ENCODE data around the gene ATP2A2.

DNA sequence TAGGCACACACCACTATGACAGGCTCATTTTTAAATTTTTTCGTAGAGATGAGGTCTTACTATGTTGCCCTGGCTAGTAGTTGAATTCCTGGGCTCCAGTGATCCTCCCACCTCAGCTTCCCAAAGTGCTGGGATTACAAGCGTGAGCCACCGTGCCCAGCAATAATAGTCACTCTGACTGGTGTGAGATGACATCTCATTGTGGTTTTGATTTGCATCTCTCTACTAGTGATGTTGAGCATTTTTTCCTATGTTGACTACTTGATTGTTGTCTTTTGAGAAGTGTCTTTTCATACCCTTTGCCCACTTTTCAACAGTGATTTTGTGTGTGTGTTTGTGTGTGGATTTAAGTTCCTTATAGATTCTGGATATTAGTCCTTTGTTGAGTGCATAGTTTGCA is 26.3 kb downstream of the ATP2A2 start:
- TF ChIP-seq POLR2AphosphoS5 (IDR thresholded peaks at IDR 0.05; ENCODE audit: low read depth, low read length) (no peak), POLR2A (IDR thresholded peaks at IDR 0.05; ENCODE audit: control extremely low read depth in 1 of 2, low read depth in 2 of 2, low read length in 2 of 2) (no peak), CREB1 (IDR thresholded peaks at IDR 0.05) (no peak), CBX5 (IDR thresholded peaks at IDR 0.05; ENCODE audit: low read depth, low read length) (no peak), RFX5 (IDR thresholded peaks at IDR 0.05; ENCODE audit: borderline replicate concordance, low read depth, low read length) (no peak), EP300 (IDR thresholded peaks at IDR 0.05; ENCODE audit: borderline replicate concordance in 1 of 2, low read depth in 2 of 2, low read length in 2 of 2) (no peak)
- TF ChIP-seq, protein P1, sequence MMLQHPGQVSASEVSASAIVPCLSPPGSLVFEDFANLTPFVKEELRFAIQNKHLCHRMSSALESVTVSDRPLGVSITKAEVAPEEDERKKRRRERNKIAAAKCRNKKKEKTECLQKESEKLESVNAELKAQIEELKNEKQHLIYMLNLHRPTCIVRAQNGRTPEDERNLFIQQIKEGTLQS (IDR thresholded peaks at IDR 0.05; ENCODE audit: insufficient read depth, low read depth, low read length), result no peak
- TF ChIP-seq, protein P2, sequence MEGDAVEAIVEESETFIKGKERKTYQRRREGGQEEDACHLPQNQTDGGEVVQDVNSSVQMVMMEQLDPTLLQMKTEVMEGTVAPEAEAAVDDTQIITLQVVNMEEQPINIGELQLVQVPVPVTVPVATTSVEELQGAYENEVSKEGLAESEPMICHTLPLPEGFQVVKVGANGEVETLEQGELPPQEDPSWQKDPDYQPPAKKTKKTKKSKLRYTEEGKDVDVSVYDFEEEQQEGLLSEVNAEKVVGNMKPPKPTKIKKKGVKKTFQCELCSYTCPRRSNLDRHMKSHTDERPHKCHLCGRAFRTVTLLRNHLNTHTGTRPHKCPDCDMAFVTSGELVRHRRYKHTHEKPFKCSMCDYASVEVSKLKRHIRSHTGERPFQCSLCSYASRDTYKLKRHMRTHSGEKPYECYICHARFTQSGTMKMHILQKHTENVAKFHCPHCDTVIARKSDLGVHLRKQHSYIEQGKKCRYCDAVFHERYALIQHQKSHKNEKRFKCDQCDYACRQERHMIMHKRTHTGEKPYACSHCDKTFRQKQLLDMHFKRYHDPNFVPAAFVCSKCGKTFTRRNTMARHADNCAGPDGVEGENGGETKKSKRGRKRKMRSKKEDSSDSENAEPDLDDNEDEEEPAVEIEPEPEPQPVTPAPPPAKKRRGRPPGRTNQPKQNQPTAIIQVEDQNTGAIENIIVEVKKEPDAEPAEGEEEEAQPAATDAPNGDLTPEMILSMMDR (IDR thresholded peaks at IDR 0.05; ENCODE audit: control extremely low read depth in 1 of 3, insufficient read depth in 1 of 3, low read depth in 1 of 3, low read length in 3 of 3), result no peak
